OCI-LY3 (cell line): ENCODE measurements around the gene DENND2A.

Source experiments
- H2AFZ ChIP-seq: fragments of 200-600, 300-600 bp; shearing (Covaris generic); 2 replicates; pipeline ENCODE4 v1.6.0; 2014; ENCODE audit warnings: antibody characterized with exemption, low read depth, low read length
- H3K27ac ChIP-seq: fragments of 200-600, 300-600 bp; sonication (generic); 2 replicates; pipeline ENCODE4 v1.5.1; 2014; ENCODE audit warnings: mild to moderate bottlenecking, low read length, moderate library complexity, mixed read lengths
- H3K27me3 ChIP-seq: fragments of 200-600, 300-600 bp; sonication (generic); 2 replicates; pipeline ENCODE4 v1.6.1; 2014; ENCODE audit warnings: low read depth, low read length, mixed read lengths
- H3K36me3 ChIP-seq: fragments of 200-600, 300-600 bp; sonication (generic); replicated peaks from 2 replicates; pipeline ENCODE3; 2014; ENCODE audit warnings: low read depth, low read length, mixed read lengths
- H3K4me1 ChIP-seq: fragments of 300-600, 200-600 bp; sonication (generic); 2 replicates; pipeline ENCODE4 v1.6.1; 2014; ENCODE audit warnings: low read length, mixed read lengths
- H3K4me2 ChIP-seq: fragments of 200-600, 300-600 bp; sonication (generic); 2 replicates; pipeline ENCODE4 v1.6.1; 2014; ENCODE audit warnings: low read length, mixed read lengths
- H3K4me3 ChIP-seq: fragments of 300-600, 200-600 bp; sonication (generic); 2 replicates; pipeline ENCODE4 v1.5.1; 2014; ENCODE audit warnings: antibody characterized with exemption, mild to moderate bottlenecking, low read length, moderate library complexity
- H3K79me2 ChIP-seq: fragments of 300-600, 200-600 bp; shearing (Covaris generic); 2 replicates; pipeline ENCODE4 v1.6.1; 2014; ENCODE audit warnings: mild to moderate bottlenecking, low read length, mixed read lengths
- H3K9ac ChIP-seq: fragments of 300-600, 200-600 bp; shearing (Covaris generic); 2 replicates; pipeline ENCODE4 v1.6.0; 2014; ENCODE audit warnings: mild to moderate bottlenecking, low read length, moderate library complexity
- H3K9me3 ChIP-seq: fragments of 200-600, 300-600 bp; shearing (Covaris generic); 2 replicates; pipeline ENCODE4 v1.6.1; 2014; ENCODE audit warnings: low read length, mixed read lengths; ENCODE audit not compliant: insufficient read depth
- H4K20me1 ChIP-seq: fragments of 200-600, 300-600 bp; sonication (generic); 2 replicates; pipeline ENCODE4 v1.6.1; 2016; ENCODE audit warnings: low read length, mixed read lengths; ENCODE audit not compliant: insufficient read depth
- CTCF ChIP-seq: fragments of 200-600, 300-600 bp; sonication (generic); IDR thresholded peaks from 2 replicates; pipeline ENCODE4 v1.5.1; 2014; ENCODE audit warnings: antibody characterized with exemption, low read length, low read depth
- EZH2phosphoT487 ChIP-seq: fragments of 200-600 bp; shearing (Covaris generic); IDR thresholded peaks from 2 replicates; pipeline ENCODE4 v1.6.1; 2018; ENCODE audit warnings: antibody characterized with exemption, mixed run types, low read depth

Gene DENND2A

GRCh38 chr7:140552240-140552679 is 88.4 kb downstream of the DENND2A start:
- Histone ChIP-seq H3K36me3 (no peaks in the 10 kb centered on the region), H3K27ac (no peak overlapping the region), H3K4me1 (no peaks in the 10 kb centered on the region), H3K4me2 (no peak overlapping the region), H3K4me3 (no peak overlapping the region), H4K20me1 (no peaks in the 10 kb centered on the region), H3K9me3 (no peaks in the 10 kb centered on the region), H2AFZ (no peak overlapping the region), H3K27me3 (0 out of 2 replicates have a peak, but pooled peaks cover 8% of the 10 kb centered on the region), H3K79me2 (no peaks in the 10 kb centered on the region), H3K9ac (no peak overlapping the region)
- TF ChIP-seq EZH2phosphoT487, result no peak
- no peak for TF ChIP-seq CTCF

- no peaks in the 10 kb centered on the region for H3K36me3 ChIP-seq
- H3K9me3 ChIP-seq, result no peaks in the 10 kb centered on the region
- H2AFZ ChIP-seq, result no peak overlapping the region
- no peaks in the 10 kb centered on the region for H3K79me2 ChIP-seq
- no peak overlapping the region for H3K4me2 ChIP-seq
- H4K20me1 ChIP-seq, result no peaks in the 10 kb centered on the region
- 0 out of 2 replicates have a peak, but pooled peaks cover 9% of the 10 kb centered on the region for H3K27me3 ChIP-seq
- no peaks in the 10 kb centered on the region for H3K4me1 ChIP-seq
- H3K27ac ChIP-seq, result no peak overlapping the region
- H3K9ac ChIP-seq, result no peak overlapping the region
- no peak overlapping the region for H3K4me3 ChIP-seq
- TF ChIP-seq CTCF, result no peak
- no peak for TF ChIP-seq EZH2phosphoT487
Observed at GRCh38 chr7:140551355-140552239, 89.0 kb downstream of the DENND2A start.

GRCh38 chr7:140546947-140547346 is 93.7 kb downstream of the DENND2A start:
- Histone ChIP-seq H3K27ac (no peak overlapping the region), H3K36me3 (no peaks in the 10 kb centered on the region), H3K27me3 (0 out of 2 replicates have a peak, but pooled peaks cover 12% of the 10 kb centered on the region), H3K9ac (no peak overlapping the region), H4K20me1 (no peaks in the 10 kb centered on the region), H2AFZ (no peak overlapping the region), H3K4me3 (no peak overlapping the region), H3K79me2 (no peaks in the 10 kb centered on the region), H3K4me2 (no peak overlapping the region), H3K4me1 (no peaks in the 10 kb centered on the region), H3K9me3 (no peaks in the 10 kb centered on the region)
- no peak for TF ChIP-seq CTCF
- no peak for TF ChIP-seq EZH2phosphoT487

- no peak for TF ChIP-seq CTCF
- TF ChIP-seq EZH2phosphoT487, result no peak
- Histone ChIP-seq H3K9me3 (no peaks in the 10 kb centered on the region), H3K27me3 (0 out of 2 replicates have a peak, but pooled peaks cover 8% of the 10 kb centered on the region), H3K9ac (no peak overlapping the region), H3K4me1 (no peaks in the 10 kb centered on the region), H3K36me3 (no peaks in the 10 kb centered on the region), H3K4me2 (no peak overlapping the region), H3K4me3 (no peak overlapping the region), H4K20me1 (no peaks in the 10 kb centered on the region), H3K79me2 (no peaks in the 10 kb centered on the region), H3K27ac (no peak overlapping the region), H2AFZ (no peak overlapping the region)
Observed at GRCh38 chr7:140544388-140544826, 96.2 kb downstream of the DENND2A start.
